GM15510 (cell line): ENCODE measurements around the gene SUFU.

ENCODE experiments used
- POLR2A ChIP-seq: IDR thresholded peaks from 3 replicates; pipeline ENCODE4 v1.6.1; 2011; ENCODE audit warnings: borderline replicate concordance; ENCODE audit not compliant: insufficient read length; ENCODE audit errors: extremely low read depth

The SUFU gene

GRCh38 chr10:102550636-102551210 lies 47.0 kb downstream of the SUFU start:
- no peak for TF ChIP-seq POLR2A

DNA sequence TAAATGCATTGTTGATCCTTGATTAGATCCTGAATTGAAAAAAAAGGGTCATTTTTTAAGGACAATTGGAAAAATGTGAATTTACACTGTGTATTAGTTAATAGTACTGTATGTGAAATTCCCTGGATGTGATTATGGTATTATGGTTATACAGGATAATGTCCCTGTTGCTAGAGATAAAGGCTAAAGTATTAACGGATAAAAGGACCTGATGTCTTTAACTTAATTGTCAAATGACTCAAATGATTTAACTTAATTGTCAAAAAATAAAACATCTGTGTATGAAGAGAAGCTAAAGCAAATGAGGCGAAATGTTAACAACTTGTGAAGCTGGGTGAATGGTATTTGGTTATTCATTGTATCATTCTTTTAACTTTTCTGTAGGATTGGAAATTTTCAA lies 48.8 kb downstream of the SUFU start:
- TF ChIP-seq POLR2A = no peak

DNA sequence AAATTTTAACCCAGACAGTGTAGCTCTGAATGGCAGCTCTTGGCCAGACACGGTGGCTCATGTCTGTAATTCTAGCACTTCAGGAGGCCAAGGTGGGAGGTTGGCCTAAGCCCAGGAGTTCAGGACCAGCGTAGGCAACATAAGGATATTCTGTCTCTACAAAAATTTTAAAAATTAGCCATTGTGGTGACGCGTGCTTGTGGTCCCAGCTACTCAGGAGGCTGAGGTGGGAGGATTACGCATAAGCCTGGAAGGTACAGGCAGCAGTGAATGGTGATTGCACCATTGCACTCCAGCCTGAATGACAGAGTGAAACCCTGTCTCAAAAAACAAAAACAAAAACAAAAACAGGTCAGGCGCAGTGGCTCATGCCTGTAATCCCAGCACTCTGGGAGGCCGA lies 50.0 kb downstream of the SUFU start:
- TF ChIP-seq POLR2A = no peak

DNA sequence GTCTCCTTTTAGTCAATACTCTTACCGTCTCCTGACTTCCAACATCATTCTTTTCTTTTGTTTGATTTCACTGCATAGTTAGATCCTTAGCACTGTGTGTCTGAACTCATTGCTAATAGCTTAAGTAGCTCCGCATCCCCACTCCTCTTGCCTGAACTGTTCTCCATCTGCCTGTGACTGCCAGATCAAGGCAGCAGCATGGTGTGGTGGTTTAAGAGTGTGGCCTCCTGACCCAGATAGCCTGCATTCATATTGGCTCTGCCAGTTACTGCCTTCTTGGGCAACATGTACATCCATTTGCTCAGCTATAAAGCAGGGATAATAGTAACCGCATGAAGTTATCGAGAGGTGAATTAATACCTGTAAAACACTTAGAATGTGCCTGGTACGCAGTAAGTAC lies 50.8 kb downstream of the SUFU start:
- no peak for TF ChIP-seq POLR2A

DNA sequence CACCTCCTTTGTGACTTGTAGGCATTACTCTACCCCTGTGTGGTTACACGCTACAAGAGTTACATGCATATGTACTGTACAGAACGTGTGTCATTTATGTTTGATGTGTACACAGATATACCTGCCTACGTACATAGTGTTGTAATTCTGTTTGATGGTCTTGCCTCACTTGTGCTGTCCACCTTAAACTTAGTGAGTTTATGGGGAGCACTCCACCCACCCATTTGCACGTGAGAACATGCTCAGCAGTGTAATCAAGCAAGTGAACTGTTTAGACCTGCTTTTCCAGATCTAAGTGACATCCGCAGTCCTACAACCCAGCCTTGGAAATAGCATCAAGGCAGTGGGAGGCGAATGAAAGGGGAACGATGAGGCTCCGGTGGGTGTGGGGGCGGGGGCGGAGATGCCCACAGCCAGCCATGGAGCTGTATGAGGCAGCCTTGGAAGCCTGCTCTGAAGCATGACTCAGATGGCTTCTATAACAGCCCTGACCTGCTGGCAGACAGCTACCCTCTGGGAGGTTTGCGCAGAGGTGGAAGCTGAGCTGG lies 52.1 kb downstream of the SUFU start:
- no peak for TF ChIP-seq POLR2A

DNA sequence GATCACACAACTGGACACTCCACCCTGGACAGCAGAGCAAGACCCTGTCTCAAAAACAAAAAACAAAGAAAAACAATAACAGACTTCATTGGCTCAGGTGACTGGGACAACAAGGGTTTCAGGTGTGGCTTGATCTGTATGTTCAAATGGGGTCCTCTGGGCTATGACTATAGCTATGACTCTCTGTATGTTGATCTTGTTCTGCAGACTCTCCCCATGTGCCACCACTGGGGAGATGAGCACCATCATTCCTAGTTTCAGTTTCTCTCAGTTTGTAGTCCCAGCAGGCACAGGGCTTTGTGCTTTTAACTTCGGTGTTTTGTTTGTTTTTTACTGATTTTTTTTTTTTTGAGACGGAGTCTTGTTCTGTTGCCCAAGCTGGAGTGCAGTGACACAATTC lies 53.8 kb downstream of the SUFU start:
- no peak for TF ChIP-seq POLR2A

DNA sequence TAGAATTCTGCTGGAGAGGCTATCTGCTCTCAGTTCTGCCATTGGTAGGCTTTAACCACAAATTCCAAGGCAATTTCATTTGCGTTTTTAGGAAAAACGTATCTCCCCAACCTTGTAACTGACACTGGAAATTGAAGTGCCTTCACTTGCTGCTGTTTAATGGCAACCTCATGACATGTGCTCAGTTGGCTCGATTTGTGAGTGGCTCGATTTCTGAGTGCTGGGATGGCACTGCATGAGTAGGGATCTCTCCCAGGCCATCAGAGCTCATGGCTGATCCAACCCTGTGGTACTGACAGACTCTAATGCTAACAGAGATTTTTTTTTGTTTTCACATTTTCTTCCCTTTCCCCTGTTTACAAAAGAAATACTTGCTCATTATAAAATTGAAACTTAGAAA lies 56.0 kb downstream of the SUFU start:
- TF ChIP-seq POLR2A = no peak

DNA sequence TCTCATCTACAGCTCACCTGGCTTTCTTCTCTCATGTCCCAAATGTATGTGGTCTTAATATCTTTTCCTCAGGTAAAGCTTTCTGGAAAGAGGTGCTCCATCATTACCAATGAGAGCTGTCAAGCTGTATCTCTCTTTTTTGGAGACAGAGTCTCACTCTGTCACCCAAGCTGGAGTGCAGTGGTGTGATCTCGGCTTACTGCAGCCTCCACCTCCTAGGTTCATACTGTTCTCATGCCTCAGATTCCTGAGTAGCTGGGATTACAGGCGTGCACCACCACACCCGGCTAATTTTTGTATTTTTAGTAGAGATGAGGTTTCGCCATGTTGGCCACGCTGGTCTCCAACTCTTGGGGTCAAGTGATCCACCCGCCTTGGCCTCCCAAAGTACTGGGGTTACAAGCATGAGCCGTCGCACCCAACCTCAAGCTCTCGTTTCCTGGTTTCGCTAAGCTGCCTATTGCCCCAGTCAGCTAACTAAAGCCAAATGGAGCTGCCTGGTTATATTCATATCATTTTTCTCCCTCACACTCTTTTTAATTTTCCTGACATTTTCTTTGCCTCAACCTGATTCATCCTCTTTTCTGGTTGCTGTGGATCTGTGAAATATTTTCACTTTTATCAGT lies 60.5 kb downstream of the SUFU start:
- no peak for TF ChIP-seq POLR2A

DNA sequence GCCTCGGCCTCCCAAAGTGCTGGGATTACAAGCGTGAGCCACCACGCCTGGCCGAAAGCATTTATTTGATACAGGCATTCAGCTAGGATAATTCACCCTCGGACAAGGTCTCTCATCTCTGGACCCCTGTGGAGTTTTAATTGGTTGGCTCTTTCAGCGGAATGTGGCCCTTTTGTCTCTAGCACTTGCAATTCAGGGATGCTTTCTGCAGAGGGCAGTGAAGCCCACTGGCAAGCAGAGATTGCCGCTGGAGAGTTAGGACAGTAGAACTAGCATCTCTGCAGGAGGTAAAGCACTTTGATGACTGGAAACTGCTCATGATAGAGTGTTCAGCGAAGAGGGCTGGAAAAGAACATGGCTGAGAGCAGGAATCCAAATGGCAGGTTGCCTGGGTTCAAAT lies 62.0 kb downstream of the SUFU start:
- no peak for TF ChIP-seq POLR2A

DNA sequence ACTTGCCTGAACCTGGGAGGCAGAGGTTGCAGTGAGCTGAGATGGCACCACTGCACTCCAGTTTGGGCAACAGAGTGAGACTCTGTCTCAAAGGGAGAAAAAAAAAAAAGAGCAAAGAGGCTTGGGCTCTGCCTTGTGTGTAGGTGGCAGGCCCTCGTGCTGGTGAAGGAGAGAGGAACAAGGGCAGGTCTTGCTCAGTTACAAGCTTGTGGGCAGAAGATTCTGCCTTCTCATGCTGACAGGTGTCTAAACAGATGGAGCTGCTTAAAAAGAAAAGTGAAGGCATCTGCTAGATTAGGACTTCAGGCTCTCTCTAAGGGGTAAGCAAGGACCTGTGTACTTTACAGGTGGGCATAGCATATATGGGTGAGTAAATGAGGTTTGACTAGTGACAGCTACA lies 75.0 kb downstream of the SUFU start:
- TF ChIP-seq POLR2A = no peak

- no peak for TF ChIP-seq POLR2A
Measured at GRCh38 chr10:102579328-102579727, 75.6 kb downstream of the SUFU start.

GRCh38 chr10:102580230-102580629 lies 76.5 kb downstream of the SUFU start:
- no peak for TF ChIP-seq POLR2A

- no peak for TF ChIP-seq POLR2A
Measured at GRCh38 chr10:102581401-102581800, 77.6 kb downstream of the SUFU start.

GRCh38 chr10:102581981-102582580 lies 78.3 kb downstream of the SUFU start:
- no peak for TF ChIP-seq POLR2A

DNA sequence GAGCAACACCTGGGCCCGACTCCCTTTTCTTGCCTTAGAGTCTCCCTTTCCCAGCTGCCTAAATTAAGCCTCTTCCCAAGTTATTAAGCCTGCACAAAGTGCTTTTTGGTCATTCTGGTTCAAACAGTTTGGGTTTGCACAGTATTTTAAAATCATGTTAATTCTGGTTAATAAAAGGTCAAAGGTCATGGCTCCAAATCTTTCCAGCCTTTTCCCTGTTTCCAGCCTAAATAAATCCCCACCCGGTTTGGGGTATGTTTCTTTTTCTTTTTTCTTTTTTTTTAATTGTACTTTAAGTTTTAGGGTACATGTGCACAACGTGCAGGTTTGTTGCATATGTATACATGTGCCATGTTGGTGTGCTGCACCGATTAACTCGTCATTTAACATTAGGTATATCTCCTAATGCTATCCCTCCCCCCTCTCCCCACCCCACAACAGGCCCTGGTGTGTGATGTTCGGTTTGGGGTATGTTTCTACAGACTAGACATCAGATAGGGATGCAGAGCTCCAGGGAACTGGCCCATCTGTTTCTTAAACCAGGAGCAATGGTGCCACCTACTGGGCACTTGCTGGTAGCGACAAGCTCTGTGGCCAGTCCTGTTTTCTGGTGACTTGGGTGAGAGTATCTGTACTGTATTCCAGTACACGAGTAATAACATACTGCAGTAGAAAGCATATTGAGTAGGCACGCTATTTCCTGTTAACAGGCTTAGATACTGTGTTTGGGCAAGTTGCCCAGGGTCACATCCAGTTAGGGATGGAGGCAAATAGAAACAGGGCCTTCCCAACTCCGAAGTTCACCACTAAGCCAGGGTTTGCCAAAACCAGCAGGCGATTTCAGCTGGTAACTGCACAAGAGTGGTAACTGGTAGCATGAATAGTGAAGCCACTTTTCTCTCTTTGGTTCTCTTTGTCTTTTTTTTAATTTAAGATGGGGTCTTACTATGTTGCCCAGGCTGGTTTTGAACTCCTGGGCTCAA lies 80.0 kb downstream of the SUFU start:
- TF ChIP-seq POLR2A = no peak
